WTC11 (cell line): ENCODE measurements around the gene GCSH. TPM values are rescaled to one million over a fixed set of nuclear protein-coding genes. Genes with fewer than 3 reads are reported as not detected.
"Not testable (repeated sequence)": the region's sequence is repeated elsewhere in the genome, so short reads cannot be mapped to it uniquely, and the experiment has no call there.

Source experiments
- ATAC-seq: fragments of 200-7000 bp; cut with Tn5 transposase; 2 replicates; pipeline ENCODE4 v1.10.0; 2021; ENCODE audit warnings: mild to moderate bottlenecking, moderate library complexity
- CTCF ChIA-PET: fragments of 300-600 bp; sonication (Branson Sonifier 250); formaldehyde crosslinking; loops from one replicate; lab custom pipeline; 2021; ENCODE audit warnings: antibody characterized with exemption; lab: Charles Lee
- POLR2A ChIA-PET: fragments of 350-600 bp; sonication (Branson Sonifier 250); formaldehyde crosslinking; loops from one replicate; lab custom pipeline; 2021; ENCODE audit warnings: antibody characterized with exemption; lab: Charles Lee
- DNase-seq: peaks from one replicate; pipeline ENCODE4 v3.0.0; 2021; ENCODE audit warnings: low spot score
- H3K27ac Mint-ChIP-seq: 2 replicates; pipeline ENCODE4 v1.8.0; 2021; ENCODE audit warnings: mixed read lengths
- H3K27me3 Mint-ChIP-seq: 2 replicates; pipeline ENCODE4 v1.8.0; 2021; ENCODE audit warnings: low read depth, mild to moderate bottlenecking, moderate library complexity, mixed read lengths
- H3K36me3 Mint-ChIP-seq: 2 replicates; pipeline ENCODE4 v1.8.0; 2021; ENCODE audit warnings: mixed read lengths
- H3K4me1 Mint-ChIP-seq: 2 replicates; pipeline ENCODE4 v1.8.0; 2022; ENCODE audit warnings: mixed read lengths
- H3K4me3 Mint-ChIP-seq: 2 replicates; pipeline ENCODE4 v1.8.0; 2021; ENCODE audit warnings: mild to moderate bottlenecking, moderate library complexity, mixed read lengths
- H3K9me3 Mint-ChIP-seq: 2 replicates; pipeline ENCODE4 v1.8.0; 2021; ENCODE audit warnings: mixed read lengths
- CREM ChIP-seq: sonication (generic); formaldehyde crosslinking; IDR thresholded peaks from 2 replicates; pipeline ENCODE4 v1.8.1; 2022; ENCODE audit warnings: mild to moderate bottlenecking, missing genetic modification reagents, moderate library complexity
- EMX1 ChIP-seq: fragments of 250-450 bp; sonication (Bioruptor Pico); IDR thresholded peaks from 2 replicates; pipeline ENCODE4 v1.8.0; 2021; ENCODE audit warnings: mild to moderate bottlenecking
- NFATC4 ChIP-seq: fragments of 250-450 bp; sonication (Bioruptor Pico); IDR thresholded peaks from 2 replicates; pipeline ENCODE4 v1.9.0; 2021; ENCODE audit warnings: mild to moderate bottlenecking
- NFE2L1 ChIP-seq: sonication (generic); formaldehyde crosslinking; IDR thresholded peaks from 2 replicates; pipeline ENCODE4 v1.8.1; 2023; ENCODE audit warnings: missing genetic modification reagents
- NFYB ChIP-seq: sonication (generic); formaldehyde crosslinking; conservative IDR thresholded peaks from 2 replicates; pipeline ENCODE4 v1.8.0; 2022; ENCODE audit warnings: low read depth, missing genetic modification reagents
- SMAD4 ChIP-seq: sonication (generic); formaldehyde crosslinking; IDR thresholded peaks from 2 replicates; pipeline ENCODE4 v1.8.0; 2022; ENCODE audit warnings: mild to moderate bottlenecking, missing genetic modification reagents
- SOX15 ChIP-seq: fragments of 250-450 bp; sonication (Bioruptor Pico); IDR thresholded peaks from 2 replicates; pipeline ENCODE4 v1.9.0; 2021; ENCODE audit warnings: mild to moderate bottlenecking
- ZBTB21 ChIP-seq: sonication (generic); formaldehyde crosslinking; IDR thresholded peaks from 2 replicates; pipeline ENCODE4 v1.8.1; 2023; ENCODE audit warnings: mild to moderate bottlenecking, missing genetic modification reagents, borderline replicate concordance
- ZNF232 ChIP-seq: sonication (generic); formaldehyde crosslinking; IDR thresholded peaks from 2 replicates; pipeline ENCODE4 v1.8.0; 2022; ENCODE audit warnings: mild to moderate bottlenecking, missing genetic modification reagents
- ZNF317 ChIP-seq: sonication (generic); formaldehyde crosslinking; IDR thresholded peaks from 2 replicates; pipeline ENCODE4 v1.8.1; 2023; ENCODE audit warnings: low read depth, mild to moderate bottlenecking, moderate library complexity, missing genetic modification reagents, borderline replicate concordance
- total RNA-seq: library from RNA; stranded (reverse); gene quantifications from 3 replicates; pipeline ENCODE4 v1.2.3, GENCODE V29; 2021
- TF ChIP-seq, protein P1 (sequence below): sonication (generic); formaldehyde crosslinking; conservative IDR thresholded peaks from 2 replicates; pipeline ENCODE4 v1.8.1; 2022; ENCODE audit warnings: mild to moderate bottlenecking, missing genetic modification reagents
- TF ChIP-seq, protein P2 (sequence below): sonication (generic); formaldehyde crosslinking; IDR thresholded peaks from 2 replicates; pipeline ENCODE4 v1.8.0; 2023; ENCODE audit warnings: missing genetic modification reagents, mild to moderate bottlenecking, borderline replicate concordance
- TF ChIP-seq, protein P3 (sequence below): sonication (generic); formaldehyde crosslinking; IDR thresholded peaks from 2 replicates; pipeline ENCODE4 v1.8.1; 2023; ENCODE audit warnings: mild to moderate bottlenecking, missing genetic modification reagents, borderline replicate concordance

GCSH gene
- total RNA-seq, 1 experiment from 2014 or later = 95.9 TPM

DNA sequence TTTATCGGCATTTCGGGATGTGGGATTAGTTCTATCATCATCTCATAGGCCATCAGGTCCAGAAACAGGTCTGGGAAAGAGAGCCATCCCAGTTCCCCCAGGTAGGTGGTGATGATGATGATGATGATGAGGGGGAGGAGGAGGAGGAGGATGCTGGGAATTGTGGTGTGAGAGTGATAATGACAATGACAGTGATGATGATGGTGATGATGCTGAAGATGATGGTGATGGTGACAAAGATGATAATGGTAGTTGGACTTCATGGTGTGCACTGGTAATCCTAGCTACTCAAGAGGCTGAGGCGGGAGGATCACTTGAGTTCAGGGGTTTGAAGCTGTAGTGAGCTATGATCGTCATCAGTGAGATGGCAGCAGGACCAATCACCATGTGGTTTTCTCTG is 16.3 kb upstream of the GCSH start (continued):
- no peak for TF ChIP-seq NFATC4
- TF ChIP-seq SOX15 (CRISPR knock-in tag) = no peak
- TF ChIP-seq, protein P1, sequence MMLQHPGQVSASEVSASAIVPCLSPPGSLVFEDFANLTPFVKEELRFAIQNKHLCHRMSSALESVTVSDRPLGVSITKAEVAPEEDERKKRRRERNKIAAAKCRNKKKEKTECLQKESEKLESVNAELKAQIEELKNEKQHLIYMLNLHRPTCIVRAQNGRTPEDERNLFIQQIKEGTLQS = no peak
- TF ChIP-seq ZNF317 (CRISPR knock-in tag) = no peak
- no peak for TF ChIP-seq CREM (CRISPR knock-in tag)
- TF ChIP-seq, protein P2, sequence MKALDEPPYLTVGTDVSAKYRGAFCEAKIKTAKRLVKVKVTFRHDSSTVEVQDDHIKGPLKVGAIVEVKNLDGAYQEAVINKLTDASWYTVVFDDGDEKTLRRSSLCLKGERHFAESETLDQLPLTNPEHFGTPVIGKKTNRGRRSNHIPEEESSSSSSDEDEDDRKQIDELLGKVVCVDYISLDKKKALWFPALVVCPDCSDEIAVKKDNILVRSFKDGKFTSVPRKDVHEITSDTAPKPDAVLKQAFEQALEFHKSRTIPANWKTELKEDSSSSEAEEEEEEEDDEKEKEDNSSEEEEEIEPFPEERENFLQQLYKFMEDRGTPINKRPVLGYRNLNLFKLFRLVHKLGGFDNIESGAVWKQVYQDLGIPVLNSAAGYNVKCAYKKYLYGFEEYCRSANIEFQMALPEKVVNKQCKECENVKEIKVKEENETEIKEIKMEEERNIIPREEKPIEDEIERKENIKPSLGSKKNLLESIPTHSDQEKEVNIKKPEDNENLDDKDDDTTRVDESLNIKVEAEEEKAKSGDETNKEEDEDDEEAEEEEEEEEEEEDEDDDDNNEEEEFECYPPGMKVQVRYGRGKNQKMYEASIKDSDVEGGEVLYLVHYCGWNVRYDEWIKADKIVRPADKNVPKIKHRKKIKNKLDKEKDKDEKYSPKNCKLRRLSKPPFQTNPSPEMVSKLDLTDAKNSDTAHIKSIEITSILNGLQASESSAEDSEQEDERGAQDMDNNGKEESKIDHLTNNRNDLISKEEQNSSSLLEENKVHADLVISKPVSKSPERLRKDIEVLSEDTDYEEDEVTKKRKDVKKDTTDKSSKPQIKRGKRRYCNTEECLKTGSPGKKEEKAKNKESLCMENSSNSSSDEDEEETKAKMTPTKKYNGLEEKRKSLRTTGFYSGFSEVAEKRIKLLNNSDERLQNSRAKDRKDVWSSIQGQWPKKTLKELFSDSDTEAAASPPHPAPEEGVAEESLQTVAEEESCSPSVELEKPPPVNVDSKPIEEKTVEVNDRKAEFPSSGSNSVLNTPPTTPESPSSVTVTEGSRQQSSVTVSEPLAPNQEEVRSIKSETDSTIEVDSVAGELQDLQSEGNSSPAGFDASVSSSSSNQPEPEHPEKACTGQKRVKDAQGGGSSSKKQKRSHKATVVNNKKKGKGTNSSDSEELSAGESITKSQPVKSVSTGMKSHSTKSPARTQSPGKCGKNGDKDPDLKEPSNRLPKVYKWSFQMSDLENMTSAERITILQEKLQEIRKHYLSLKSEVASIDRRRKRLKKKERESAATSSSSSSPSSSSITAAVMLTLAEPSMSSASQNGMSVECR (CRISPR knock-in tag) = no peak
- no peak for TF ChIP-seq ZNF232 (CRISPR knock-in tag)
- TF ChIP-seq EMX1 (CRISPR knock-in tag) = no peak

DNA sequence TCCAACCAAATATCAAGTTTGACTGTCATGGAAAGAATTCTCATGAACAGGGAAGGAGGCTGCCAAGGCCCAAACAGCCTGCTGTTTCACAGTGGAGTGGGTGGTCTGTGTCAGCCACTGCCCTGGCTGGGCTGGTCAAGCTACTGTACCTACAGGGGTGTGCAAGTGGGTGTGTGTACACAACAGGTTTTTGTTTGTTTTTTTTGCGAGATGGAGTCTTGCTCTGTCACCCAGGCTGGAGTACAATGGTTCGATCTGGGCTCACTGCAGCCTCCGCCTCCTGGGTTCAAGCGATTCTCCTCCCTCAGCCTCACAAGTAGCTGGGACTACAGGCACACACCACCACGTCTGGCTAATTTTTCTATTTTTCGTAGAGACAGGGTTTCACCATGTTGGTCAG is 13.1 kb upstream of the GCSH start:
- POLR2A ChIA-PET = interaction anchor here (0.6 kb wide), 1 partner anchor 630 kb away, joined by 4 read pairs; no protein-coding TSS in a partner anchor
- H3K27me3 Mint-ChIP-seq, H3K4me1 Mint-ChIP-seq, H3K4me3 Mint-ChIP-seq, H3K9me3 Mint-ChIP-seq, ATAC-seq, DNase-seq, CTCF ChIA-PET, H3K36me3 Mint-ChIP-seq, H3K27ac Mint-ChIP-seq: not testable (repeated sequence)

DNA sequence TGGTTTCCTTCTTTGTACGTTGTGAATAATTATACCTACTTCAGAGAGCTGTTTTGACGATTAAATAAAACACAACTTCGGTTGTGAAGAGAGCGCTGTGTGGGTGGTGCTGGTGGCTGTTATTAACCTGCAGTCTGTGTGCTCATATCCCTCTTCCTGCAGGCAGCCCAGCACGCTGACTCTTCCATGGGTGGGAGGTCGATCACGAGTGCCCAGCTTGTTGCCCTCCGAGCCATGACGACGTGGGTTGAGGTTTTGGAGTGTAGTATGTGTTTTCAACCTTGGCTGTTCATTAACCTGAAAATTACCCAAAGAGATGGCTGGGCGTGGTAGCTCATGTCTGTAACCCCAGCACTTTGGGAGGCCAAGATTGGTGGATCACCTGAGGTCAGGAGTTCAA is 11.3 kb upstream of the GCSH start:
- DNase-seq (no peak), ATAC-seq (no peak)
- POLR2A ChIA-PET = no interaction called here
- Mint-ChIP-seq H3K27ac (no peak overlapping the region), H3K4me1 (no peaks in the 10 kb centered on the region), H3K4me3 (no peak overlapping the region), H3K9me3 (no peaks in the 10 kb centered on the region), H3K36me3 (no peaks in the 10 kb centered on the region), H3K27me3 (no peaks in the 10 kb centered on the region)
- CTCF ChIA-PET = no interaction called here
- TF ChIP-seq SMAD4 (CRISPR knock-in tag) = no peak
- TF ChIP-seq NFE2L1 = no peak
- TF ChIP-seq NFYB (CRISPR knock-in tag) = no peak
- TF ChIP-seq, protein P3, sequence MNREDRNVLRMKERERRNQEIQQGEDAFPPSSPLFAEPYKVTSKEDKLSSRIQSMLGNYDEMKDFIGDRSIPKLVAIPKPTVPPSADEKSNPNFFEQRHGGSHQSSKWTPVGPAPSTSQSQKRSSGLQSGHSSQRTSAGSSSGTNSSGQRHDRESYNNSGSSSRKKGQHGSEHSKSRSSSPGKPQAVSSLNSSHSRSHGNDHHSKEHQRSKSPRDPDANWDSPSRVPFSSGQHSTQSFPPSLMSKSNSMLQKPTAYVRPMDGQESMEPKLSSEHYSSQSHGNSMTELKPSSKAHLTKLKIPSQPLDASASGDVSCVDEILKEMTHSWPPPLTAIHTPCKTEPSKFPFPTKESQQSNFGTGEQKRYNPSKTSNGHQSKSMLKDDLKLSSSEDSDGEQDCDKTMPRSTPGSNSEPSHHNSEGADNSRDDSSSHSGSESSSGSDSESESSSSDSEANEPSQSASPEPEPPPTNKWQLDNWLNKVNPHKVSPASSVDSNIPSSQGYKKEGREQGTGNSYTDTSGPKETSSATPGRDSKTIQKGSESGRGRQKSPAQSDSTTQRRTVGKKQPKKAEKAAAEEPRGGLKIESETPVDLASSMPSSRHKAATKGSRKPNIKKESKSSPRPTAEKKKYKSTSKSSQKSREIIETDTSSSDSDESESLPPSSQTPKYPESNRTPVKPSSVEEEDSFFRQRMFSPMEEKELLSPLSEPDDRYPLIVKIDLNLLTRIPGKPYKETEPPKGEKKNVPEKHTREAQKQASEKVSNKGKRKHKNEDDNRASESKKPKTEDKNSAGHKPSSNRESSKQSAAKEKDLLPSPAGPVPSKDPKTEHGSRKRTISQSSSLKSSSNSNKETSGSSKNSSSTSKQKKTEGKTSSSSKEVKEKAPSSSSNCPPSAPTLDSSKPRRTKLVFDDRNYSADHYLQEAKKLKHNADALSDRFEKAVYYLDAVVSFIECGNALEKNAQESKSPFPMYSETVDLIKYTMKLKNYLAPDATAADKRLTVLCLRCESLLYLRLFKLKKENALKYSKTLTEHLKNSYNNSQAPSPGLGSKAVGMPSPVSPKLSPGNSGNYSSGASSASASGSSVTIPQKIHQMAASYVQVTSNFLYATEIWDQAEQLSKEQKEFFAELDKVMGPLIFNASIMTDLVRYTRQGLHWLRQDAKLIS (CRISPR knock-in tag) = no peak
- TF ChIP-seq ZBTB21 (CRISPR knock-in tag) = no peak
